HL-60 (cell line): Measurements from ENCODE around the gene TC2N.
"Not testable (repeated sequence)": the region's sequence is repeated elsewhere in the genome, so short reads cannot be mapped to it uniquely, and the experiment has no call there.

Source experiments
- DNase-seq, 2 experiments: peaks; one replicate each; pipeline ENCODE4 v3.0.0-alpha.2; 2010 to 2020; ENCODE audit warnings: low read depth in 1 of 2, low spot score in 1 of 2
- H3K27ac ChIP-seq: fragments of 250-450 bp; sonication (Bioruptor Pico); replicated peaks from 2 replicates; pipeline ENCODE4 v1.5.1; 2020; ENCODE audit warnings: mild to moderate bottlenecking, moderate library complexity
- H3K27me3 ChIP-seq: fragments of 250-450 bp; sonication (Bioruptor Pico); 2 replicates; pipeline ENCODE4 v1.5.1; 2021; ENCODE audit warnings: mild to moderate bottlenecking, moderate library complexity; ENCODE audit not compliant: insufficient read depth, poor library complexity, severe bottlenecking
- H3K4me3 ChIP-seq: replicated peaks from 2 replicates; pipeline ENCODE4 v1.5.1; 2011; ENCODE audit warnings: mild to moderate bottlenecking, control low read depth, low read length; ENCODE audit not compliant: insufficient read depth
- CTCF ChIP-seq: IDR thresholded peaks from one replicate; pipeline ENCODE4 v1.5.1; 2011; ENCODE audit warnings: low read length, control low read depth, inconsistent platforms; ENCODE audit not compliant: insufficient read depth
- GABPA ChIP-seq: IDR thresholded peaks from 2 replicates; pipeline ENCODE4 v1.6.1; 2012; ENCODE audit warnings: low read depth
- POLR2AphosphoS5 ChIP-seq: IDR thresholded peaks from 2 replicates; pipeline ENCODE4 v1.6.1; 2012; ENCODE audit warnings: low read depth
- REST ChIP-seq: IDR thresholded peaks from 2 replicates; pipeline ENCODE4 v1.6.1; 2012; ENCODE audit warnings: low read depth; ENCODE audit not compliant: insufficient replicate concordance
- SPI1 ChIP-seq: IDR thresholded peaks from 2 replicates; pipeline ENCODE4 v1.6.1; 2012; ENCODE audit warnings: low read depth, mild to moderate bottlenecking, borderline replicate concordance

The TC2N gene

GRCh38 chr14:91898372-91898771, 31.0 kb upstream of the TC2N start:
- no peak for DNase-seq
- TF ChIP-seq CTCF (no peak), GABPA (no peak), SPI1 (no peak), POLR2AphosphoS5 (no peak), REST (no peak)
- no peak overlapping the region for H3K4me3 ChIP-seq
- H3K27ac ChIP-seq, result no peak overlapping the region
- H3K27me3 ChIP-seq, result no peaks in the 10 kb centered on the region

DNA sequence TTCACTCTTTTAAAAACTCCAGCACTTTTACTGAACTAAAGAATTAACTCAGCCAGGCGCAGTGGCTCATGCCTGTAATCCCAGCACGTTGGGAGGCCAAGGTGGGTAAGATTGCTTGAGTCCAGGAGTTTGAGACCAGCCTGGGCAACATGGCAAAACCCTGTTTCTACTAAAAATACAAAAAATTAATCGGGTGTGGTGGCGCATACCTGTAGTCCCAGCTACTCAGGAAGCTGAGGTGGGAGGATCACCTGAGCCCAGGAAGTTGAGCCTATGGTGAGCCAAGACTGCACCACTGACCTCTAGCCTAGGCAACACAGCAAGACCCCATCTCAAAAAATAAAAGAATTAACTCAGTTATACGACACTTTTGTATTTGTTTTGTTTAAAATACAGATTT, 30.4 kb upstream of the TC2N start:
- not testable (repeated sequence) for H3K27ac ChIP-seq, H3K4me3 ChIP-seq, H3K27me3 ChIP-seq, DNase-seq

GRCh38 chr14:91897106-91897701, 29.9 kb upstream of the TC2N start:
- TF ChIP-seq GABPA, result no peak
- TF ChIP-seq CTCF, result no peak
- no peak for TF ChIP-seq REST
- TF ChIP-seq SPI1, result no peak
- TF ChIP-seq POLR2AphosphoS5, result no peak
- no peak overlapping the region for H3K27ac ChIP-seq
- no peak for DNase-seq

DNA sequence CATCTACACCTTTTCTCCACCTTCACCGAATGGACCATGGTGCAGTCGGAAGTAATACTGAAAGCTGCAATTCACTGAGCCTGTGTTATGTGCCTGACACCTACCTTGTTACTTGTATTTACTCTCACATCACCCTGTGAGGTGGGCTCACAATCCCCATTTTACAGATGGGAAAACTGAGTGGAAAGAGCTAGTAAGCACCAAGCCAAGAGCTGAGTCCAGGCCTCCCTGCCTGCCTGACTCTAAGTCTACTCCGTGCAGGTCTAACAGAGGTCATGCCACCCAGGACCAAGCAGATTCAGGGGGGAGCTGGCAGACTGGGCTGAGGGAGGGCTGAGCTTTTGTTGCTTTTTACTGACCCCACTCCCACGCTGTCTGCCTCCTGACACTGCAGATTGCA, 29.1 kb upstream of the TC2N start:
- no peak for DNase-seq
- H3K27ac ChIP-seq, result no peak overlapping the region
- H3K4me3 ChIP-seq, result no peak overlapping the region
- H3K27me3 ChIP-seq, result no peaks in the 10 kb centered on the region
- TF ChIP-seq SPI1 (no peak), POLR2AphosphoS5 (no peak), CTCF (no peak), REST (no peak), GABPA (no peak)

More at GRCh38 chr14:91897106-91897701, 29.9 kb upstream of the TC2N start:
- Histone ChIP-seq H3K27me3 (no peaks in the 10 kb centered on the region), H3K4me3 (no peak overlapping the region)
